Fibroblast of the conjunctiva (primary cell): Measurements from ENCODE around the gene SIAH1.
"Not testable (repeated sequence)": the region's sequence is repeated elsewhere in the genome, so short reads cannot be mapped to it uniquely, and the experiment has no call there.

ENCODE experiments used
- DNase-seq: peaks from one replicate; pipeline ENCODE4 v3.0.0-alpha.2; 2010; ENCODE audit warnings: low read depth

SIAH1 gene

GRCh38 chr16:48332978-48333377 is 52.2 kb downstream of the SIAH1 start:
- DNase-seq, result no peak

DNA sequence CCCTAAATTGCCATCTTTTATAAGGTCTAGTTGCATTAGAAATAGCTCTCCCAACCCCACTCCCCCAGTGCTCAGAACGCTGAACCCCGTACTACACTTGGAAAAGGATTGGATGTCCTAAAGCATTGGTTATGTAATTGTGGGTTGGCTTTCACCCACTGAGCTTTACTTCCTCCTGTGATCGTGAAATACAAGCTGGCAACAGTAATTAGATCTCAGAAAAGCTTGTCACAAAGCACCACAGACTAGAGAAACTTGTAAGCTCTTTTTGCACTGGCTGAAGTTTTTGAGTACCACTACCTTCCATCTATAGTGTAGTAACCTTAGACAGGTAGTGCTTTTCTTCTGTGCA is 54.4 kb downstream of the SIAH1 start:
- no peak for DNase-seq

DNA sequence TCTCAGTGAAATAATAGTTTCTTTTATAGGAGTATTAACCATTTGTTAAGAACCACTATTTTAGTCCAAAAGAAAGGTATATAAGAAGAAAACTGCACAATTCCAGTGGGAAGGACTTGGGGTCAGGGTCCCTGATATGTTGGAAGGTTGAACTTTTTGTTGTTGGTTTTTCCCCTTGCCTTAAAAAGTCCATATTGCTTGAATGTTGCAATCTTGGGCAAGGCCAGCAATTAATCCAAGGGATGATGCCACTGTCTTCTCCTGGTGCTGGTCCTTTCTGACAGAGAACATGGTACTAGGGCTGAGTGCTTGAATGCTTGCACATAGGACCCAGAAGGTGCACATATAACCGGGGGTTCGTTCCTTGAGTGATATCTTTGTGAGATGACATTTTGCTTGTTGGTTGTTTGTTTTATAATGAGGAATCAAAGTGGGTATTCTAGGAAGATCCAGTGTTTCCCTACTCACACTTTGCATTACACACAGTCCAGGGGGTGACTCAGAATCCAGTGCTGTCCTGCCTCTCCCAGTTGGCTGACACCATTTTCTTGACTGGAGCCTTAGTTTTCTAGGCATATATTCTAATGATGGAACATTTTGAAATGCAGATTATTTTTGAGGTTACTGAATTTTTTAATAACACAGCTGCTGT is 54.9 kb downstream of the SIAH1 start:
- DNase-seq, result no peak

GRCh38 chr16:48329138-48329537 is 56.1 kb downstream of the SIAH1 start:
- no peak for DNase-seq

GRCh38 chr16:48326915-48327314 is 58.3 kb downstream of the SIAH1 start:
- no peak for DNase-seq

DNA sequence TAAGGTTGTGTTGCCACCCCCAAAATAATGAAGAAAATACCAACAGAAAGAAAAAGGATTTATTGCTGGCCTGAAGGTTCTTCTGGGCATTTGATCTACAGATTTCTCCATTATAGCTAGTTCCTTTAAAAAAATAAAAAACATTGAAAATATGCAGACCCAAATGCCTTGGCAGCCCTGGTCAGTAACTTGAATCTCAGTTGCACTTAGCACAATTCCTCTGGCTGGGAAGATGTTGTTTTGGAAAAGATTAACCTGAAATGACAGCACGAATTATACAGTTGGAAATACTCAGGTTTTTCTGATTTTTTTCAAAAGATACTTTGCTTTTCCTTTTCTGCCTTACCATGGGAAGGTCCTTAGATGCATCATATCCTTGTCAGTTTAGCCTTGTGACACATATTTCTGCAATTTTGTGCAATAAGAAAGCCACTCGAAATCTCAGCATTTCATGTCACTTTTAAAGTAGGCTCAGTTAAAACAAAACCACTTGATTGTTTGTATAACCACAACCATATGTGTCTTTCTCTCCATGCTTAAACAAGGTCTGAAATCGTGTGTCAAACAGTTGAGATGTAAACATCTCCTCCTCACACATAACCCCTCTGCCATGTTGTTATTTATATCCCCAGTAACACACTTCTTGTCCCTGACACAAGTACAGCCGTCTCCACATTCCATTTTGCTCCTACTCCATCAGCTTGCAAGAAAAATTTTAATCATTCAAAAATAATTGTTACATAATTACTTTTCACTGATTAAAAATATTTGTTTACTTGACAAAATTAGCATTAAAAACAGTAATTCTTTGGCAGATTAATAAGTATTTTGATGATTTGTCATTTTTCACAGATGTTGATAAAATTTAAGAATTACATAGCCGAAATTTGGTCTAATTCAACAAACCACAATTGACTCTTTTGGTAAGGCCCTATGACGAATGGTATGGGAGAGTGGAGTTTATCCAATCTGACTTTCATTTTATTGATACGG is 61.1 kb downstream of the SIAH1 start:
- no peak for DNase-seq

DNA sequence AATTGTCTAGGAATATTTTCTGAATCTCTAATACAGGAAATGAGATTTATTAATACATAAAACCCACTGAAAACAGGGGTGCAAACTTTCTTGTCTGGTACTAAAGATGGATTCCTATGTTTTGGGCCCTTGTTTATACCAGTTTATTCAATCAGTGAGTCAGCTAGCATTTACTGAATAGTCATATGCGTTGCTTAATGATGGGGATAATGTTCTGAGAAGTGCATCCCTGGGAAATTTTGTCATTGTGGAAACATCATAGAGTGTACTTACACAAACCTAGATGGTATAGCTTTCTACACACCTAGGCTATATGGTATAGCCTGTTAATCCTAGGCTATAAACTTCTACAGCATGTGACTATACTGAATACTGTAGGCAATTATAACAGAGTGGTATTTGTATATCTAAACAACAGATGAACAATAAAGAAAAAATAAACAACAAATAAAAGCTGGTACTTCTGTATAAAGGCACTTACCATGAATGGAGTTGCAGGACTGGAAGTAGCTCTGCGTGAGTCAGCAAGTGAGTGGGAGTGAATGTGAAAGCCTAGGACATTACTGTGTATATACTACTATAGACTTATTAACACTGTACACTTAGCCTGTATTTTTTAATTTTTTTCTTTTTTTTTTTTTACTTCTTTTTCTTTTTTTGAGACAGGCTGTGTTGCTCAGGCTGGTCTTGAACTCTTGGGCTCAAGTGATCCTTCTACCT is 63.7 kb downstream of the SIAH1 start:
- DNase-seq, result no peak

GRCh38 chr16:48318630-48319029 is 66.6 kb downstream of the SIAH1 start:
- DNase-seq, result no peak

GRCh38 chr16:48317614-48318315 is 67.4 kb downstream of the SIAH1 start:
- no peak for DNase-seq

DNA sequence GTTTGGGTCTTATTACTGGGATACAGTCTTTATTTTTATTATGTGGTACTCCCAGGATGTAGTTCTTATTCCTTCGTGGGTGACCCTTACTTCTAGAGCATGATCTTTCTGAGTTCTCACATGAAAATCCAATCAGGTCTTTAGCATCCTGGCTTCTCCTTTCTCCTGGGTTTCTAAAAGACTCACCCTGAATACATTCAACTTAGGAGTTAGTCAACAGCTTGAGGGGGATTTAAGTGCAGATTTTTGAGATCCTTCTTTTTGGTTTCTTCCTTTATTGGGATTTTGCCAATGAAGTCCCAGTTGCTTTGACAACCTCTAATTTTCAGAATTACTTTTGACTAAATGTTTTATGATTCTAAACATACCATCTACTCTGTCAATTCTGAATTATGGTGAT is 68.2 kb downstream of the SIAH1 start:
- DNase-seq, result no peak

GRCh38 chr16:48313905-48314304 is 71.3 kb downstream of the SIAH1 start:
- DNase-seq, result not testable (repeated sequence)

DNA sequence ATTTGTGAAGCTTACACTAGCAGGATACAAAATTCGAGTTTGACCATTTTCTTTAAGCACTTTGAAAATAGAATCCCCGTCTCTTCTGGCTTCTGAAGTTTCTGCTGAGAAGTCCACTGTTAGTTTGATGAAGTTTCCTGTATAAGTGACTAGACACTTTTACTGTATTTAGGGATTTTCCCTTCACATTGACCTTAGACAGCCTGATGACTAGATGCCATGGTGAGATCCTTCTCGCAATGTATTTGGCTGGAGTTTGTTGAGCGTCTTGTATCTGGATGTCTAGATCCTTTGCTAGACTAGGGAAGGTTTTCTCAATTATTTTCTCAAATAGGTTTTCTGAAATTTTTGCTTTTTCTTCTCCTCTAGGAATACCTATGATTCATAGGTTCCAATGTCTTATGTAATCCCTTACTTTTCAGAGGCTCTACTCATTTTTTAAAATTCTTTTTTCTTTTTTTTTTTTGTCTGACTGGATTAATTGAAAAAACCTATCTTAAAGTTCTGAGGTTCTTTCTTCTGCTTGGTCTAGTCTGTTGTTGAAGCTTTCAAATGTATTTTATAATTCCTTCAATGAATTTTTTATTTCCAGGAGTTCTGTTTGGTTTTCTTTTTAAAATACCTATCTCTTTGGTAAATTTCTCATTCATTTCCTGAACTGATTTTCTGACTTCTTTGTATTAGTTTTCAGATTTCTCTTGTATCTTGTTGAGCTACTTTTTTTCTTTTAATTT is 74.1 kb downstream of the SIAH1 start:
- no peak for DNase-seq
